Activated naive CD8-positive, alpha-beta T cell treated with anti-CD3 and anti-CD28 coated beads, Interleukin-2, amount 50 U/mL, for 24 hours (primary cell): ENCODE results near the gene LRMDA.

Source experiments
- ATAC-seq: fragments of 150-1000 bp; cut with Tn5 transposase; one replicate; pipeline ENCODE4 v1.10.0; 2021
- DNase-seq: peaks from one replicate; pipeline ENCODE4 v3.0.0; 2021
- H3K27ac Mint-ChIP-seq: one replicate; pipeline ENCODE4 v1.8.0; 2021; ENCODE audit warnings: mild to moderate bottlenecking, mixed read lengths
- H3K27me3 Mint-ChIP-seq: one replicate; pipeline ENCODE4 v1.8.0; 2021; ENCODE audit warnings: mixed read lengths
- H3K36me3 Mint-ChIP-seq: one replicate; pipeline ENCODE4 v1.8.0; 2021; ENCODE audit warnings: low read depth, mixed read lengths
- H3K4me1 Mint-ChIP-seq: one replicate; pipeline ENCODE4 v1.8.0; 2021; ENCODE audit warnings: mixed read lengths
- H3K4me3 Mint-ChIP-seq: one replicate; pipeline ENCODE4 v1.8.0; 2021; ENCODE audit warnings: mild to moderate bottlenecking, moderate library complexity, mixed read lengths
- H3K9me3 Mint-ChIP-seq: one replicate; pipeline ENCODE4 v1.8.0; 2021; ENCODE audit warnings: mixed read lengths

LRMDA gene

GRCh38 chr10:75544993-75545706 lies 113.7 kb downstream of the LRMDA start:
- DNase-seq (no peak), ATAC-seq (no peak)
- Mint-ChIP-seq H3K4me1 (no peaks in the 10 kb centered on the region), H3K36me3 (no peaks in the 10 kb centered on the region), H3K9me3 (peaks cover 5% of the 10 kb centered on the region), H3K27ac (no peak overlapping the region), H3K27me3 (peaks cover 8% of the 10 kb centered on the region), H3K4me3 (no peak overlapping the region)

DNA sequence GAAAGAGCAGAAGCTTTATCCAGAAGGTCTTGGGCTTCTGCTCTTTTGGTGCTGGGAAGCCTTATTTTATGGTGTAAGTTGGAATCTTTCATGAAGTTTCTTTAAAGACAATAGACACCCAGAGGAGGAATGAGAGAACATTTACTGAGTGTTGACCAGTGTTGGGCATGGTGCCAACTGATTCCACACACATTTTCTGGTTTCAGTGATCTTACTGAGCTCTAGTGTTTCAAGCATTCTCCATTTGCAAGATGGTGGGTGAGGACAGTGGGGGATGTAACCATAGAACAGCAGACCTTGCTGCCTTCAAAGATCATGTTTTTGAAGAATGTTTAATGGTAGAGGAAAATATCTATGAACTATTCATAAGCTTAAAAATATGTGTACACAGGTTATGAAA lies 114.6 kb downstream of the LRMDA start:
- DNase-seq (no peak), ATAC-seq (no peak)
- Mint-ChIP-seq H3K36me3 (no peaks in the 10 kb centered on the region), H3K27ac (no peak overlapping the region), H3K4me3 (no peak overlapping the region), H3K27me3 (peaks cover 8% of the 10 kb centered on the region), H3K9me3 (peaks cover 5% of the 10 kb centered on the region), H3K4me1 (no peaks in the 10 kb centered on the region)

DNA sequence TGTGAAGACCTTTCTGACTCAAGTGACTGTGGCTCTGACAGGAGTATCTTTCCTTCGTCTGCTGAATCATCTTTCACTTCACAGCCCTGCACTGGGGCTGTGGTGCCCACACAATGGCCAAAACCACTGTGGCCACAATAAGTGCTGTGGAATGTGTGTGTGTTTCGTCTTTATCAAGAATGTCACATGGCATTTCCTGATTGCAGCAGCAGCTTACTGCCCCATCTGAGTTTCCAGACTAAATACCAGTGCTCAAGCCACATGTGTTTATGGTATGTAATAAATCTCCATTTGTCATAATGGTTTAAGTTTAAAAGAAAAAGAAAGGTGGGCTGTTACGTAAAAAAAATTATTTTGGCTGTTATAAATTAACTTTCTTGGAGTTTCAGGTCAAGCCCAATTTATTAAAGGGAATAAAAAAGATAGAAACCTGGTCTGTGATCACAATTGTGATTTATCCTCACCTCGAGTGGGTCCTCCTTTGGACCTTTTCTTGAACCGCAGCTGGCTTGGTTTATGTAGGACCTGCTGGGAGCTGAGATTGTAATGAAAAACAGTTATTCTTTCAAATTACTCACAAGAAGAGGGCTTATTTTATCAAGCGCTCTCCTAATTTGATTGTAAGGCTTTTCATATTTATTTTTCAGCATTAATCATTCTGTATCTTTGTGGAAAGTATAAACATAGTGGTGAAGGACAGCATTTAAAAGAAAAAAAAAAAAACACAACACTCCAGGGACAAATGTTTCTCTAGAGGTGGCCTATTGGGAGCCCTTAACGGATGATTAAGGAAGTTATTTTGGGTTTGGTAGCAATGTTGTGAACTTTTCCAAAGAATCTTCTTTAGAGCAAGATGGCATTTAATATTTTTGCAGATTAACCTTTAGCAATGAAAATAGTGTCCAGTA lies 116.2 kb downstream of the LRMDA start:
- Mint-ChIP-seq H3K36me3 (no peaks in the 10 kb centered on the region), H3K9me3 (peaks cover 13% of the 10 kb centered on the region), H3K4me3 (no peak overlapping the region), H3K4me1 (no peaks in the 10 kb centered on the region), H3K27me3 (peaks cover 8% of the 10 kb centered on the region), H3K27ac (no peak overlapping the region)
- DNase-seq (no peak), ATAC-seq (peak; percentile 28)

- Mint-ChIP-seq H3K27ac (no peak overlapping the region), H3K27me3 (peaks cover 8% of the 10 kb centered on the region), H3K4me1 (no peaks in the 10 kb centered on the region), H3K4me3 (no peak overlapping the region), H3K9me3 (peaks cover 17% of the 10 kb centered on the region), H3K36me3 (no peaks in the 10 kb centered on the region)
- ATAC-seq (no peak), DNase-seq (no peak)
These were observed 116.9 kb downstream of the LRMDA start for GRCh38 chr10:75548356-75548755.

GRCh38 chr10:75550191-75550590 lies 118.8 kb downstream of the LRMDA start:
- H3K4me1 Mint-ChIP-seq, result no peaks in the 10 kb centered on the region

GRCh38 chr10:75552171-75552570 lies 120.7 kb downstream of the LRMDA start:
- H3K9me3 Mint-ChIP-seq, result peaks cover 17% of the 10 kb centered on the region
- H3K36me3 Mint-ChIP-seq, result no peaks in the 10 kb centered on the region
- ATAC-seq (no peak), DNase-seq (no peak)
- peaks cover 9% of the 10 kb centered on the region for H3K27me3 Mint-ChIP-seq
- H3K4me3 Mint-ChIP-seq, result no peak overlapping the region
- no peaks in the 10 kb centered on the region for H3K4me1 Mint-ChIP-seq
- no peak overlapping the region for H3K27ac Mint-ChIP-seq

More at GRCh38 chr10:75550191-75550590, 118.8 kb downstream of the LRMDA start:
- Mint-ChIP-seq H3K4me3 (no peak overlapping the region), H3K9me3 (peaks cover 17% of the 10 kb centered on the region), H3K36me3 (no peaks in the 10 kb centered on the region), H3K27me3 (peaks cover 8% of the 10 kb centered on the region), H3K27ac (no peak overlapping the region)
- DNase-seq, result no peak
- no peak for ATAC-seq

DNA sequence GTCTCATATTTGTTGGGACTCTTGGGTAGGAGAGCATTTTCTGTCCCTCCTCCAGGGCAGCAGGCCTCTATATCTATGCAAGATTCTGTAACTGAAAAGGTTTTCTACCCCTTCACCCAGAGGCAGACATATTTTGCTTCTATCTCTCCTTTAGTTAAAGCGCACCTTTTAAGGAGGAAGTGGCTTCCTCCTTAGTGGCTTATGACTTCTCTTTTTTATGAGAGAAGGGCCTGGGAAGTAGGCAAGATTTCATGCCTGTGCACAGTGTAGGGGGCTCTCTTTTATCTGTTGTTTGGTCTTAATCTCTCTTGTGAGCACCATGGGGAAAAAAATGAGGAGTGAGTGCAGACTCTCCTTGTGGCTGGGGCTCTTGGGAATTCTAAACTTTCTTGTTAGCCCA lies 122.1 kb downstream of the LRMDA start:
- Mint-ChIP-seq H3K4me3 (no peak overlapping the region), H3K27ac (no peak overlapping the region)

DNA sequence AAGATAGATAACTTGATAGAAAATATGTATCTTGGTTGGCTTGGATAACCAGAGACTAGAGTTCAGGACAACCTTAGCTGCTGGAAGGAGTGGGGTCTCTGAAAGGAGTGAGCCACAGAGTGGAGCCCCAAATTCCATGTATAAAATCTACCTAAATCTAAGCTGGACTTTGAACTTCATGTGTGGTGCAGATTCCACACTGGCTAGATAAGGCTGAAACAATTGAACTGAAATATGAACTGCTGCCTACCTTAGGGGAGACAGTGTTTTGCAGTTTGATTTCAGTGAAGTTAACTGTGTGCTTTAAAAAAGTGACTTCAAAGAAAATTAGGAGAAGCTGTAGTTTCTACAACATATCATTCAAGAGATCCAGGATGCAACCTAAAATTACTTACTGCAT lies 123.9 kb downstream of the LRMDA start:
- Mint-ChIP-seq H3K27me3 (peaks cover 7% of the 10 kb centered on the region), H3K27ac (no peak overlapping the region), H3K9me3 (peaks cover 12% of the 10 kb centered on the region), H3K36me3 (no peaks in the 10 kb centered on the region), H3K4me3 (no peak overlapping the region), H3K4me1 (no peaks in the 10 kb centered on the region)
- ATAC-seq (no peak), DNase-seq (no peak)

More for the DNA sequence above, 122.1 kb downstream of the LRMDA start:
- Mint-ChIP-seq H3K36me3 (no peaks in the 10 kb centered on the region), H3K27me3 (peaks cover 9% of the 10 kb centered on the region), H3K4me1 (no peaks in the 10 kb centered on the region), H3K9me3 (peaks cover 17% of the 10 kb centered on the region)
- ATAC-seq (no peak), DNase-seq (no peak)

- no peaks in the 10 kb centered on the region for H3K36me3 Mint-ChIP-seq
- no peaks in the 10 kb centered on the region for H3K4me1 Mint-ChIP-seq
- ATAC-seq (no peak), DNase-seq (no peak)
- H3K27ac Mint-ChIP-seq, result no peak overlapping the region
- H3K27me3 Mint-ChIP-seq, result peaks cover 7% of the 10 kb centered on the region
- no peak overlapping the region for H3K4me3 Mint-ChIP-seq
- H3K9me3 Mint-ChIP-seq, result peaks cover 12% of the 10 kb centered on the region
These were observed 124.9 kb downstream of the LRMDA start for GRCh38 chr10:75556320-75556719.

DNA sequence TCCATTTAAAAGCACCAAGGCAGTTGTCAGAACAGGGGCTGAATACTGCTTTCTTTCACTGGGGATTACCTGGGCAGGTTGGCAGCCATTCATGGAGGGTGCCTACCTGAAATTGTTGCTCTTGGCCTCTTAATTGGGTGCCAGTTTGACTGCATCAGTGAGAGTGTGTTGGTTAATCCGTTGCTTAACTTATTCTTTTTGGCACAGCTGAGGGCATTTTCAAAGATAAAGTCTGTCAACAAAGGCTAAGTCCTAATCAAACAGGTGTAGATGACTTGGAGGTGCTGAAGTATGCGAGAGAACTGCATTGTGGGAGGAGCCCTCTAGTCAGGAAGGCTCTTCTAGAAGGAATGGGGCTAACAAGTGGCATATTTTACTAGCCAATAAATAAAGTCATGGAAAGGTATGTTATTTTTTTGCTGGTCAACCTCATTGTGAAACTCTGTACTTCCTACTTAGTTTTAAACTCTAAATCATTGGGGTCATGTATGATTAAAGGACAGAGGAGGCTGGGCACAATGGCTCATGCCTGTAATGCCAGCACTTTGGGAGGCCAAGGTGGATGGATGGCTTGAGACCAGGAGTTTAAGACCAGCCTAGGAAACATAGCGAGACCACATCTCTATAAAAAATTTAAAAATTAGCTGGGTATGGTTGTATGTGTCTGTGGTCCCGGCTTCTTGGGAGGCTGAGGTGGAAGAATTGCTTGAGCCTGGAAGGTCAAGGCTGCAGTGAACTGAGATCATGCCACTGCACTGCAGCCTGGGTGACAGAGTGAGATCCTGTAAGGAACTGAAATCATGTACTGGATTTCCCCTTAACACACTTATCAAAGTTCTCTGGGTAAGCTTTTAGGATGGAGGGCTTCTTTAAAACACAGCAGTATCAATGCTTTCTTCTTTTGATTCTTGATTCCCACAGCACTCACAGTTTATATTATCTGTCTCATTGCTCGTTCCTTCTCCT lies 134.1 kb downstream of the LRMDA start:
- H3K36me3 Mint-ChIP-seq, result no peaks in the 10 kb centered on the region
- no peaks in the 10 kb centered on the region for H3K4me1 Mint-ChIP-seq
- peaks cover 4% of the 10 kb centered on the region for H3K9me3 Mint-ChIP-seq
- DNase-seq (no peak), ATAC-seq (no peak)
- H3K4me3 Mint-ChIP-seq, result no peak overlapping the region
- H3K27ac Mint-ChIP-seq, result no peak overlapping the region
- no peaks in the 10 kb centered on the region for H3K27me3 Mint-ChIP-seq

DNA sequence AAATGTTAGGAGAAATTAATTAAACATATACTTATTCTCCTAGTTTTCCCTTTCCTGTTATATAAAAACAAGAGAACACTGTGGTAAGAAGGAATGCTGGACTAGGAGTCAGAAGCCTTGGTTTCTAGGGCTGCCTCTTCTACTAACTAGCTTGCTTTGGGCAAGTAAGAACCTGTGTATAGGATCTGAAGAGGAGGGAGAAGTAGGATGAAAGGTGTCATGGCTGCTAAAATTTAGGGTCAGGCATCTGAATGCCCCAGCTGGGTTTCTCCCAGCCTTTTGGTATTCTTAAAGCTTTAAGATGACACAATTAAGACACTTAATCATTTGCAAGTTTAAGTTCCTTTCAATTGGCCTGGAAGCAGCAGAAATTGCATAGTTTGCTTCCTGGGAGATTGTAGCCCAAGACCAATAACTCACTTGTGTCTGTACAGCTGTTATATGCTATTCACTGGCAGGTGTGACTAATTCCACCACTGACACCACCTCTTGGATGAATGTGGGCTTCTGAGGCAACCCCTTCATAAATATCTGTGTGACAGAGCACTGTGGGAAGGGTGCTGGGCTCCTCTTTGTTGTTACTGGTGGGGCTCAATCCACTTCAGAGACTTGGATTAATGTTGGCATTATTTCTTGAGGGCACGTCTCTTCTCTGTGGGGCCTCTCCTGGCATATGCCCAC lies 137.2 kb downstream of the LRMDA start:
- no peak overlapping the region for H3K27ac Mint-ChIP-seq
- no peak overlapping the region for H3K4me3 Mint-ChIP-seq
- ATAC-seq (no peak), DNase-seq (no peak)
- H3K36me3 Mint-ChIP-seq, result no peaks in the 10 kb centered on the region
- no peaks in the 10 kb centered on the region for H3K4me1 Mint-ChIP-seq
- H3K9me3 Mint-ChIP-seq, result peaks cover 15% of the 10 kb centered on the region
- no peaks in the 10 kb centered on the region for H3K27me3 Mint-ChIP-seq

DNA sequence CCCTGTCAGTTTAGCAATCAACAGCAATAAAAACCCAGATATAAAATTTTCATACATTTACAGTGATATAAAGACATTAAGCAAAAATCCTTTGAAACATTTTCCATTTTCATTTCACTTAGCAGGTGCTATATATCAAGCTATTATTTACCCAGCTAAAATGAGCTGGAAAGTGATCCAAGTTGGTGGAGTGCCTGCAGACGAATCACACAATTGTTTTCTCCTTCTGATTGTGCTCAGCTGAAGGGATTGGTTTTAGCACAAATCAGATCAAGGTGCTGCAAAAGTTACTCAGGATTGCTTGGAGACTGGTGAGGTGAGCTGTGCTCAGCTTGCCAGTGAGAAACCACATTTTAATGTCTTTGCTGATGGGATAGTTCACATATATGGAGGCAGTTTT lies 138.1 kb downstream of the LRMDA start:
- no peaks in the 10 kb centered on the region for H3K4me1 Mint-ChIP-seq
- no peak for DNase-seq
- peaks cover 18% of the 10 kb centered on the region for H3K9me3 Mint-ChIP-seq
- H3K27ac Mint-ChIP-seq, result no peak overlapping the region
- no peak overlapping the region for H3K4me3 Mint-ChIP-seq
- H3K36me3 Mint-ChIP-seq, result no peaks in the 10 kb centered on the region
- peaks cover 4% of the 10 kb centered on the region for H3K27me3 Mint-ChIP-seq
- no peak for ATAC-seq

DNA sequence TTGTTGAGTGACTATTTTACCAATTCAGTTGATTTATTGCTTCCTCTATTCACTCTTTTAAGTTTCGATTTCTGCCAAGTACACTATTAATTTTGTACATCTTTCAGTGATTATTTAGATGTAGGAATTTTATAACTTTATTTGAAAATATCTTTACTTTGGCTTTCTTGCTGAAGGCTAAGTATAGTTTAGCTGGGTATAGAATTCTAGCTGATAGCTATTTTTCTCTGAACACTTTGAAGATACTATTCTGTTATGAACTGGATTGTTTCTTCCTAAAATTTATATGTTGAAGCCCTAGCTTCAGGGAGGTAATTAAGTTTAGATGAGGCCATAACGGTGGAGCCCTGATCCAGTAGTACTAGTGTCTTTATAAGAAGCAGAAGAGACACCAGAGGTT lies 141.1 kb downstream of the LRMDA start:
- Mint-ChIP-seq H3K9me3 (peaks cover 22% of the 10 kb centered on the region), H3K27me3 (peaks cover 5% of the 10 kb centered on the region), H3K4me1 (no peaks in the 10 kb centered on the region), H3K4me3 (no peak overlapping the region), H3K36me3 (no peaks in the 10 kb centered on the region), H3K27ac (no peak overlapping the region)
- DNase-seq (no peak), ATAC-seq (no peak)

DNA sequence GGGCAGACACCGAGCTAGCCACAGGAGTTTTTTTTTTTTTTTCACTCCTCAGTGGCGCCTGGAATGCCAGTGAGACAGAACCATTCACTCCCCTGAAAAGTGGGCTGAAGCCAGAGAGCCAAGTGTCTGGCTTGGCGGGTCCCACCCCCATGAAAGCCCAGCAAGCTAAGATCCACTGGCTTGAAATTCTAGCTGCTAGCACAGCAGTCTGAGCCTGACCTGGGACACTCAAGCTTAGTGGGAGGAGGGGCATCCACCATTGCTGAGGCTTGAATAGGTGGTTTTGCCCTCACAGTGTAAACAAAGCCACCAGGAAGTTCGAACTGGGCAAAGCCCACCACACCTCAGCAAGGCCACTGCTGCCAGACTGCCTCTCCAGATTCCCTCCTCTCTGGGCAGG lies 144.5 kb downstream of the LRMDA start:
- Mint-ChIP-seq H3K27me3 (peaks cover 5% of the 10 kb centered on the region), H3K4me1 (no peaks in the 10 kb centered on the region), H3K4me3 (no peak overlapping the region), H3K27ac (no peak overlapping the region), H3K9me3 (peaks cover 34% of the 10 kb centered on the region), H3K36me3 (no peaks in the 10 kb centered on the region)
- no peak for ATAC-seq
- no peak for DNase-seq
